HG03060 (cell line): Measurements from ENCODE around the gene EFNA2.
"Not testable (repeated sequence)": the region's sequence is repeated elsewhere in the genome, so short reads cannot be mapped to it uniquely, and the experiment has no call there.

ENCODE experiments used
- ATAC-seq: cut with Tn5 transposase; IDR thresholded peaks from one replicate; pipeline ENCODE4 v1.9.1; 2021; ENCODE audit warnings: low read depth, moderate number of reproducible peaks; ENCODE audit not compliant: unreplicated experiment

Gene EFNA2

GRCh38 chr19:1285737-1286360 is at the start of gene EFNA2:
Gene EFNA2, plus strand, starts transcription at chr19:1285873. Its CDS starts 296 bp downstream, at chr19:1286169.
- ATAC-seq = no peak

- ATAC-seq = no peak
Observed at GRCh38 chr19:1236576-1236975, 49.1 kb upstream of the EFNA2 start.

GRCh38 chr19:1237027-1237659 is 48.5 kb upstream of the EFNA2 start:
- ATAC-seq = no peak

- ATAC-seq = no peak
Observed at GRCh38 chr19:1237754-1238368, 47.8 kb upstream of the EFNA2 start, which contains the start of gene CBARP. Gene CBARP, minus strand, starts transcription at chr19:1238005. Its CDS starts 1,905 bp downstream, at chr19:1236100.

GRCh38 chr19:1238369-1239303 is 47.0 kb upstream of the EFNA2 start:
- no peak for ATAC-seq

- ATAC-seq = no peak
Observed at GRCh38 chr19:1239420-1239795, 46.3 kb upstream of the EFNA2 start.

- ATAC-seq = no peak
Observed at GRCh38 chr19:1239796-1240737, 45.6 kb upstream of the EFNA2 start.

GRCh38 chr19:1240925-1241324 is 44.7 kb upstream of the EFNA2 start:
- ATAC-seq = no peak

- ATAC-seq = peak; percentile 48
Observed at GRCh38 chr19:1241417-1242095, 44.1 kb upstream of the EFNA2 start, which contains the start of gene ATP5F1D. Gene ATP5F1D, plus strand, starts transcription at chr19:1241751. Its CDS starts 100 bp downstream, at chr19:1241851.

- ATAC-seq = no peak
Observed at GRCh38 chr19:1243768-1244692, 41.6 kb upstream of the EFNA2 start.

GRCh38 chr19:1244693-1245451 is 40.8 kb upstream of the EFNA2 start:
- ATAC-seq = no peak

- no peak for ATAC-seq
Observed at GRCh38 chr19:1245494-1246264, 40.0 kb upstream of the EFNA2 start.

- not testable (repeated sequence) for ATAC-seq
Observed at GRCh38 chr19:1246265-1247087, 39.2 kb upstream of the EFNA2 start.

GRCh38 chr19:1247748-1248138 is 37.9 kb upstream of the EFNA2 start:
- ATAC-seq = no peak

- ATAC-seq = peak; percentile 7
Observed at GRCh38 chr19:1248139-1248785, 37.4 kb upstream of the EFNA2 start, which contains the start of gene MIDN. Gene MIDN, plus strand, starts transcription at chr19:1248583. Its CDS starts 1,714 bp downstream, at chr19:1250297.
